ENCODE measurements around the gene TBX10.
A peak's percentile ranks its signal among the peaks of the same experiment; 100 is the strongest.
"Not testable (repeated sequence)": the region's sequence is repeated elsewhere in the genome, so short reads cannot be mapped to it uniquely, and the experiment has no call there.

Gene TBX10

GRCh38 chr11:67632175-67632981 lies 7.2 kb downstream of the TBX10 start:
- DNase-seq (ENCODE audit: low spot score), result no peak
- no peak for FAIRE-seq

- DNase-seq (ENCODE audit: low spot score) (no peak), FAIRE-seq (no peak)
Observed at GRCh38 chr11:67631853-67632174, 7.7 kb downstream of the TBX10 start.

- FAIRE-seq, result no peak
- no peak for DNase-seq (ENCODE audit: low spot score)
Observed at GRCh38 chr11:67631411-67631810, 8.2 kb downstream of the TBX10 start.

- no peak for FAIRE-seq
- DNase-seq (ENCODE audit: low spot score), result no peak
Observed at GRCh38 chr11:67630943-67631331, 8.6 kb downstream of the TBX10 start.

- no peak for FAIRE-seq
- peak; percentile 99 for DNase-seq (ENCODE audit: low spot score)
Observed at GRCh38 chr11:67630228-67630942, 9.2 kb downstream of the TBX10 start.

- FAIRE-seq (peak; percentile 90), DNase-seq (ENCODE audit: low spot score) (peak; percentile 85)
Observed at GRCh38 chr11:67629386-67630227, 10.0 kb downstream of the TBX10 start, which contains the start of gene NUDT8. Gene NUDT8, minus strand, starts transcription at chr11:67629937. Its CDS starts 26 bp downstream, at chr11:67629911.

- FAIRE-seq (no peak), DNase-seq (ENCODE audit: low spot score) (no peak)
Observed at GRCh38 chr11:67628710-67629385, 10.7 kb downstream of the TBX10 start.

- FAIRE-seq, result no peak
- no peak for DNase-seq (ENCODE audit: low spot score)
Observed at GRCh38 chr11:67627812-67628624, 11.5 kb downstream of the TBX10 start.

- DNase-seq (ENCODE audit: low spot score) (no peak), FAIRE-seq (no peak)
Observed at GRCh38 chr11:67627441-67627811, 12.1 kb downstream of the TBX10 start.

GRCh38 chr11:67626970-67627369 lies 12.6 kb downstream of the TBX10 start:
- no peak for DNase-seq (ENCODE audit: low spot score)
- no peak for FAIRE-seq

- DNase-seq (ENCODE audit: low spot score); FAIRE-seq: not testable (repeated sequence)
Observed at GRCh38 chr11:67626131-67626833, 13.3 kb downstream of the TBX10 start.

GRCh38 chr11:67623795-67624194 lies 15.8 kb downstream of the TBX10 start:
- FAIRE-seq; DNase-seq (ENCODE audit: low spot score): not testable (repeated sequence)

GRCh38 chr11:67622905-67623304 lies 16.7 kb downstream of the TBX10 start:
- not testable (repeated sequence) for DNase-seq (ENCODE audit: low spot score); FAIRE-seq

- not testable (repeated sequence) for FAIRE-seq; DNase-seq (ENCODE audit: low spot score)
Observed at GRCh38 chr11:67621928-67622327, 17.6 kb downstream of the TBX10 start.

- DNase-seq (ENCODE audit: low spot score), result peak; percentile 37
- FAIRE-seq, result not testable (repeated sequence)
Observed at GRCh38 chr11:67620621-67621020, 18.9 kb downstream of the TBX10 start.

GRCh38 chr11:67619683-67620618 lies 19.6 kb downstream of the TBX10 start:
- FAIRE-seq; DNase-seq (ENCODE audit: low spot score): not testable (repeated sequence)

GRCh38 chr11:67618901-67619659 lies 20.5 kb downstream of the TBX10 start:
- FAIRE-seq; DNase-seq (ENCODE audit: low spot score): not testable (repeated sequence)
